PFSK-1 (cell line): ENCODE measurements around the gene GREB1.

ENCODE experiments used
- FOXP2 ChIP-seq: optimal IDR thresholded peaks from 2 replicates; pipeline ENCODE3; 2011; ENCODE audit warnings: borderline replicate concordance, control low read depth, inconsistent platforms; ENCODE audit not compliant: insufficient read depth; ENCODE audit errors: extremely low read length, extremely low read depth
- POLR2AphosphoS5 ChIP-seq: IDR thresholded peaks from 2 replicates; pipeline ENCODE4 v1.6.1; 2012; ENCODE audit warnings: low read depth, mild to moderate bottlenecking, control low read depth, low read length, moderate library complexity
- SIN3A ChIP-seq: IDR thresholded peaks from 2 replicates; pipeline ENCODE4 v1.6.1; 2012; ENCODE audit warnings: mild to moderate bottlenecking, low read length, moderate library complexity, borderline replicate concordance; ENCODE audit not compliant: insufficient read depth
- TAF1 ChIP-seq: IDR thresholded peaks from 2 replicates; pipeline ENCODE4 v1.6.1; 2012; ENCODE audit warnings: low read length, control low read depth, borderline replicate concordance; ENCODE audit not compliant: insufficient read depth
- TF ChIP-seq, protein P1 (sequence below), 2 experiments: IDR thresholded peaks; 2 replicates each; pipeline versions ENCODE4 v1.6.1 to v1.8.0; 2011 to 2012; ENCODE audit warnings: low read depth in 2 of 2, low read length in 2 of 2, control low read depth in 1 of 2, inconsistent platforms in 1 of 2, mild to moderate bottlenecking in 1 of 2, moderate library complexity in 1 of 2; ENCODE audit not compliant: insufficient read depth in 1 of 2

Gene GREB1

DNA sequence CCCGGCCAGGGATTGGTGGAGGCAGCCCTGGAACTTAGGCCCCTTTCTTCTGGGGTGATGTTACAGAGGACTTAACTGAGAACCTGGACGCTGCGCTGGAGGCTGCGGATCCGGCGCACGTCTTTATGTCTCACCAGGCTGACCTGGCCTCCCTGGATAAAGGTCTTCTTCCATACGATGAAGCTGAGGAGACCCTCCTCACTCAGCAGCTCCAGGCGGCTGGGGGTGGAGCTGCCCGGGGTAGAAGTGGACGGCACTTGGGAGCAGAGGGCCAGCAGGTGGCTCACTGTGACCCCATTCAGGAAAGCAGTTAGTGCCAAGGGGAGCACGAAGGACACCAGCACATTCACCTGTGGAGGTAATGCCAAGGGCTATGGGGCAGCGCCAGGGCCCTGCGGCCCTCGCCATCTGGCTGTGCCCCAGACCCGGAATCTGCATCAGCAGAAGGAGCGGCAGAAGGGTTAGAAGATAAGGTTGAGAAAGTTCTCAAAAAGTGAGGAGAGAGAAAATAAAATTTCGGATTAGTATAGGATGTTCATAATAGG lies 128.1 kb downstream of the GREB1 start:
- TF ChIP-seq POLR2AphosphoS5 (no peak), FOXP2 (no peak), TAF1 (no peak), SIN3A (no peak)
- TF ChIP-seq, protein P1, sequence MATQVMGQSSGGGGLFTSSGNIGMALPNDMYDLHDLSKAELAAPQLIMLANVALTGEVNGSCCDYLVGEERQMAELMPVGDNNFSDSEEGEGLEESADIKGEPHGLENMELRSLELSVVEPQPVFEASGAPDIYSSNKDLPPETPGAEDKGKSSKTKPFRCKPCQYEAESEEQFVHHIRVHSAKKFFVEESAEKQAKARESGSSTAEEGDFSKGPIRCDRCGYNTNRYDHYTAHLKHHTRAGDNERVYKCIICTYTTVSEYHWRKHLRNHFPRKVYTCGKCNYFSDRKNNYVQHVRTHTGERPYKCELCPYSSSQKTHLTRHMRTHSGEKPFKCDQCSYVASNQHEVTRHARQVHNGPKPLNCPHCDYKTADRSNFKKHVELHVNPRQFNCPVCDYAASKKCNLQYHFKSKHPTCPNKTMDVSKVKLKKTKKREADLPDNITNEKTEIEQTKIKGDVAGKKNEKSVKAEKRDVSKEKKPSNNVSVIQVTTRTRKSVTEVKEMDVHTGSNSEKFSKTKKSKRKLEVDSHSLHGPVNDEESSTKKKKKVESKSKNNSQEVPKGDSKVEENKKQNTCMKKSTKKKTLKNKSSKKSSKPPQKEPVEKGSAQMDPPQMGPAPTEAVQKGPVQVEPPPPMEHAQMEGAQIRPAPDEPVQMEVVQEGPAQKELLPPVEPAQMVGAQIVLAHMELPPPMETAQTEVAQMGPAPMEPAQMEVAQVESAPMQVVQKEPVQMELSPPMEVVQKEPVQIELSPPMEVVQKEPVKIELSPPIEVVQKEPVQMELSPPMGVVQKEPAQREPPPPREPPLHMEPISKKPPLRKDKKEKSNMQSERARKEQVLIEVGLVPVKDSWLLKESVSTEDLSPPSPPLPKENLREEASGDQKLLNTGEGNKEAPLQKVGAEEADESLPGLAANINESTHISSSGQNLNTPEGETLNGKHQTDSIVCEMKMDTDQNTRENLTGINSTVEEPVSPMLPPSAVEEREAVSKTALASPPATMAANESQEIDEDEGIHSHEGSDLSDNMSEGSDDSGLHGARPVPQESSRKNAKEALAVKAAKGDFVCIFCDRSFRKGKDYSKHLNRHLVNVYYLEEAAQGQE (IDR thresholded peaks at IDR 0.05; ENCODE audit: insufficient read depth in 1 of 2, low read depth in 2 of 2, low read length in 2 of 2) = no peak

DNA sequence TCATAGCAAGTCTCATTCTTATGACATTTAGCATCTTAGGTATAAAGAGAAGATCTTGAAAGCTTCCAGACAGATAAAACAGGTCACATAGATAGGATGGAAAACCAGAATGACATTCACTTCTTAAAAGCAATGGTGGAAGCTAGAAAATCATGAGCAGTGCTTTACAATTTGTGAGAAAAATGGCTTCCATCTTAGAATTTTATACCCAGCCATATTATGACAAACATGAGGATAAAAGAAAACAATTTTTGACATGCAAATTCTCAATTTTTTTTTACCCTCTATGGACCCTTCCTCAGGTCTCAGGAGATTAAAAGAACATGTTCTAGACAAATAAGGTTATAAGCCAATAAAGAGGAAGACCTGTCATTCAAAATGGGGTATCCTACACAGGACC lies 129.0 kb downstream of the GREB1 start:
- TF ChIP-seq, protein P1 (IDR thresholded peaks at IDR 0.05; ENCODE audit: insufficient read depth in 1 of 2, low read depth in 2 of 2, low read length in 2 of 2) = no peak
- TF ChIP-seq SIN3A (no peak), POLR2AphosphoS5 (no peak), FOXP2 (no peak), TAF1 (no peak)

DNA sequence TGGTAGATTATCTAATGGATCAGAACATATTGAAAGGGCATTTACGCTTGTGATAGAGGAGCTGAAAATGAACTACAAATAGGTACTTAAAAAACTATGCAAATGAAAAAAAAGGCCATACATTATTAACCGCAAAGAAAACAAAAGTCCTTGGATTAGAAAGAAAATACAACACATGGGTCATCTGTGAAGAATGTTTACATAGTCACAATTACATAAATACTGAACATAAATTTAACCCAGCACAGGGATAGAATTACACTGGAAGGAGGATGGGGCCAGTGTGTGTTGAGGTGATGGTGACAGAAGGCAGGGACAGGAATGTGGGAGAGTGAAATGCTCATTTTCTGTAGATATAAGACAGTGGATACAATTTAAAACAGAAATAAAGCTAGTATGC lies 129.6 kb downstream of the GREB1 start:
- TF ChIP-seq POLR2AphosphoS5 = no peak
- no peak for TF ChIP-seq FOXP2
- TF ChIP-seq, protein P1 (IDR thresholded peaks at IDR 0.05; ENCODE audit: insufficient read depth in 1 of 2, low read depth in 2 of 2, low read length in 2 of 2) = no peak
- TF ChIP-seq SIN3A = no peak
- TF ChIP-seq TAF1 = no peak

DNA sequence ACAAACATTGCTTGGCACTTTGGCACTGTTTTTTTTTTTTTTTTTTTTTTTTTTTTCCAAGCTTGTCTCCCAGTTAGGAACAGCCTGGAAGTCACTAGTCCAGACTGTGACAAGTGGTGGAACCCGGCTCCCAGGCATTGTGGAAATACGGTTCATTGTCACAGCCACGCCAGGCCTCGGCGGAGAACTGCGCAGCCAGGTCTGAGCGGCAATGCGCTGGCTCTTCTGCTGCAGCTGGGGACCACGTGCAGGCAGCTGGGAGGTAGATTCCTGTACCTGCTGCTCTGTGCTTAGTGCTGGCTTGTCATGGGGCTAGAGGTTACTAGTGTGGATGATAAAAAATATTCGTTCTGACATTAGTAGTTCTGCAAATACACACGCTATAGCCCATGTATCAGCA lies 131.2 kb downstream of the GREB1 start:
- TF ChIP-seq TAF1 = no peak
- TF ChIP-seq, protein P1 (IDR thresholded peaks at IDR 0.05; ENCODE audit: insufficient read depth in 1 of 2, low read depth in 2 of 2, low read length in 2 of 2) = no peak
- no peak for TF ChIP-seq SIN3A
- no peak for TF ChIP-seq POLR2AphosphoS5
- TF ChIP-seq FOXP2 = no peak
